ENCODE measurements around the gene BIN1.

DNA sequence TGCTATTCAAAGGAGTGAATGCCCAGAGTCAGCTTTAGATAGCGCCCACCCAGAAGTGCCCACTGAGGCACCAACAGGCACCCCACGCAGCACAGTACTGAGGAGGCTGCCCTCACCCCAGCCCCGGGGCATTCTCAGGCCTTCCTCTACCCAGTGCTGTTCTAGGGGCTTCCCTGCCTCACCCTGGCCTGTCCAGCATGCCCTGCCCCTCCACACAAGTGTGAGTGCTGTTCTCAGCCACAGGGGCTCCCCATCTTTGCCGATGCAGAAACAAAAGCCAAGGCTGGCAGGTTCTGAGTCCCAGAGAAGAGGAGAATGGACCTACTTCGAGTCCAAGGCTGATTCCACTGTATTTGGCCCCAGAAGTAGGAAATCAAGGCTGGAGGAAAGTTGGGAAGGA lies 15.8 kb downstream of the BIN1 start:
- no peak for TF ChIP-seq POLR2AphosphoS5 (IDR thresholded peaks at IDR 0.05)
- no peak for TF ChIP-seq CTCF (IDR thresholded peaks at IDR 0.05)
- TF ChIP-seq POLR2A (IDR thresholded peaks at IDR 0.05) = no peak

Data from transverse colon (tissue), 4 donors.